DMS53 treated with DMSO at 0.1 percent for 48 hours (cell line): ENCODE measurements around the gene KCNIP4.

Experiments used
- DNase-seq: peaks from one replicate; lab custom pipeline; 2025; ENCODE audit not compliant: unreplicated experiment; lab: John Stamatoyannopoulos, UW

The KCNIP4 gene

GRCh38 chr4:20684852-20685763 lies 1263.5 kb downstream of the KCNIP4 start:
- peak; percentile 47 for DNase-seq

GRCh38 chr4:20683766-20684165 lies 1264.8 kb downstream of the KCNIP4 start:
- no peak for DNase-seq

- DNase-seq, result no peak
These were observed 1265.7 kb downstream of the KCNIP4 start for GRCh38 chr4:20682853-20683252.

- DNase-seq, result no peak
These were observed 1267.3 kb downstream of the KCNIP4 start for GRCh38 chr4:20681271-20681670.

GRCh38 chr4:20680736-20681135 lies 1267.8 kb downstream of the KCNIP4 start:
- no peak for DNase-seq

- no peak for DNase-seq
These were observed 1268.6 kb downstream of the KCNIP4 start for GRCh38 chr4:20679951-20680350.
